Heart right ventricle (tissue), 16 donors: ENCODE results near the gene ALKBH3. TPM values are rescaled to one million over a fixed set of nuclear protein-coding genes. Genes with fewer than 3 reads are reported as not detected.
A peak's percentile ranks its signal among the peaks of the same experiment; 100 is the strongest.

Source experiments
- ATAC-seq, 8 donors: fragments of 200-7000 bp; cut with Tn5 transposase; one replicate each; pipeline ENCODE4 v1.9.1; 2020; ENCODE audit warnings: mild to moderate bottlenecking in 8 of 8, moderate library complexity in 8 of 8, moderate number of reproducible peaks in 1 of 8
- DNase-seq, 2 donors: peaks; one replicate each; pipeline ENCODE4 v3.0.0-alpha.2; 2020
- H3K27ac ChIP-seq, 10 donors: fragments of 200-600 bp; sonication (generic) in 2 of 10; one replicate each; pipeline versions ENCODE4 v1.5.0 to v1.8.0; 2020 to 2022; ENCODE audit warnings: mild to moderate bottlenecking in 3 of 10
- H3K27me3 ChIP-seq, 7 donors: fragments of 200-600 bp; one replicate each; pipeline ENCODE4 v1.8.0; 2021 to 2022; ENCODE audit warnings: mild to moderate bottlenecking in 2 of 7
- H3K36me3 ChIP-seq, 9 donors: fragments of 200-600 bp; sonication (generic) in 1 of 9; one replicate each; pipeline versions ENCODE4 v1.5.0 to v1.8.0; 2020 to 2022; ENCODE audit warnings: mild to moderate bottlenecking in 2 of 9
- H3K4me1 ChIP-seq, 9 donors: fragments of 200-600 bp; sonication (generic) in 1 of 9; one replicate each; pipeline versions ENCODE4 v1.5.0 to v1.8.0; 2020 to 2022; ENCODE audit warnings: mild to moderate bottlenecking in 4 of 9
- H3K4me3 ChIP-seq, 10 donors: fragments of 200-600 bp; sonication (generic) in 2 of 10; one replicate each; pipeline versions ENCODE4 v1.5.0 to v1.8.0; 2020 to 2022; ENCODE audit warnings: mild to moderate bottlenecking in 7 of 10, moderate library complexity in 2 of 10
- H3K9me3 ChIP-seq, 11 donors: fragments of 200-600 bp in 10 of 11; sonication (generic) in 2 of 11; one replicate each; pipeline versions ENCODE4 v1.5.0 to v1.8.0; 2013 to 2022; ENCODE audit warnings: mild to moderate bottlenecking in 2 of 11, control low read depth in 1 of 11, moderate library complexity in 1 of 11
- WGBS, 2 donors: extraction: QIAGEN DNeasy Blood & Tissue Kit; methylation state at CpG; one replicate each; pipeline ENCODE4 v1.1.7; 2013; ENCODE audit warnings: inconsistent platforms in 1 of 2; 5-methylcytosine and 5-hydroxymethylcytosine counted together
- intact Hi-C, 10 donors: fragments of 100-400 bp; cut with DNase I; formaldehyde crosslinking; loops; one replicate each; pipeline versions ENCODE4 v1.11.1 to v1.14.2; 2022
- polyA plus RNA-seq, 2 donors: library from polyadenylated mRNA; stranded (reverse); fragments of 200-250 nt; gene quantifications; one replicate each; pipeline ENCODE4 v1.2.3, GENCODE V29; 2013
- total RNA-seq, 10 donors: library from RNA; stranded (reverse); fragmentation: NEBNext Ultra II Directional in 3 of 10; extraction: Animal tissue kit (Norgen Biotek cat#: 25700) in 3 of 10; gene quantifications; one replicate each; pipeline versions ENCODE4 v1.2.1 to v1.2.4, GENCODE V29; 2021 to 2023
- TF ChIP-seq, protein P1 (sequence below), 9 donors: fragments of 200-600 bp; sonication (generic) in 2 of 9; IDR thresholded peaks; one replicate each; pipeline versions ENCODE4 v1.5.0 to v1.8.0; 2021 to 2022; ENCODE audit warnings: antibody characterized with exemption in 9 of 9, mild to moderate bottlenecking in 5 of 9, moderate library complexity in 1 of 9
- donor health status: Arrhythmogenic right ventricular cardiomyopathy.
- donor health status: ischemic (EF 13 %, LVEDD 7.1; RV severe dilation, severe dysfunction).
- donor health status: healthy with polysubstance abuse.
- donor health status: DM: no; HTN: yes; CAD: no.
- donor health status: DM: no; HTN: no; CAD: no.
- donor health status: ischemic (EF 25% LVEDD 6.9; RV normal size, moderate dysfunction).
- donor health status: ischemic (EF 25% LVEDD 5.7; RV mildly dilated, moderate dysfunction).
- donor health status: healthy.
- donor health status: DM: yes; HTN: yes; CAD: no.
- donor health status: Ischemic cardiomyopathy.
- donor health status: ischemic (EF 35%, LVEDD 5.7; RV mildly dilated, moderate dysfunction).
- donor health status: nonischemic (EF 11% LVEDD 7.7; RV severe dilation, severe dysfunction).
- donor health status: DM: yes; HTN: yes; CAD: no.
- donor health status: PGD.
- donor health status: ischemic (EF 29% LVEDD 5.4; RV normal size, mild dysfunction).
- donor health status: nonischemic (EF 23%, LVEDD 6.1; RV moderate dilation, normal function).

ALKBH3 gene
- total and polyA plus RNA-seq, 12 donors, result 9.2 to 20.5 (median 18.4) TPM

DNA sequence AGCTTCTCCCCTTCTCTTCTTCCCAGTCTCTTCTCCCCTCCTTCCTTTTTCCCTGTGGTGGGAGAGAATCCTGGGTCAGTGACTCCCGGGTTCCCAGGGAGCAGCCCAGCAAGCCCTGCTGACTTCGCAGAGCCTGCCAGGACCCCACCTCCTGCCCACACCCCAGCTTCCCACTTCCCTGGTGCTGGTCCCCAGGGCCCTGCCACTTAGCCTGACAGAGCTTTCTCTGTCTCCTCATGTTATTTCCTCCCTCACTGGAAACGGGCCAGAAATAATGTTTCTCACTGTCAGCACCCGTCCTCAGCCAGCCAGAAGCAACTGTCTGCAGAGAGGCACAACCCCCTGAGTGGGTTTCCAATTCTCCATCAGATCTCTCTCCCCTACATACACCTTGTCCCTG is 88.9 kb downstream of the ALKBH3 start:
- Histone ChIP-seq H3K4me3 (no peak overlapping the region), H3K4me1 (peaks cover 0 to 20% (median 12%) of the 10 kb centered on the region in 9 donors), H3K36me3 (no peaks in the 10 kb centered on the region), H3K27ac (peak overlapping the region in 3 of 10 donors; percentile 17 to 39 (median 33)), H3K9me3 (peaks cover 0 to 23% (median 5%) of the 10 kb centered on the region in 11 donors), H3K27me3 (no peaks in the 10 kb centered on the region)
- peak; percentile 41 to 67 for DNase-seq
- TF ChIP-seq, protein P1, sequence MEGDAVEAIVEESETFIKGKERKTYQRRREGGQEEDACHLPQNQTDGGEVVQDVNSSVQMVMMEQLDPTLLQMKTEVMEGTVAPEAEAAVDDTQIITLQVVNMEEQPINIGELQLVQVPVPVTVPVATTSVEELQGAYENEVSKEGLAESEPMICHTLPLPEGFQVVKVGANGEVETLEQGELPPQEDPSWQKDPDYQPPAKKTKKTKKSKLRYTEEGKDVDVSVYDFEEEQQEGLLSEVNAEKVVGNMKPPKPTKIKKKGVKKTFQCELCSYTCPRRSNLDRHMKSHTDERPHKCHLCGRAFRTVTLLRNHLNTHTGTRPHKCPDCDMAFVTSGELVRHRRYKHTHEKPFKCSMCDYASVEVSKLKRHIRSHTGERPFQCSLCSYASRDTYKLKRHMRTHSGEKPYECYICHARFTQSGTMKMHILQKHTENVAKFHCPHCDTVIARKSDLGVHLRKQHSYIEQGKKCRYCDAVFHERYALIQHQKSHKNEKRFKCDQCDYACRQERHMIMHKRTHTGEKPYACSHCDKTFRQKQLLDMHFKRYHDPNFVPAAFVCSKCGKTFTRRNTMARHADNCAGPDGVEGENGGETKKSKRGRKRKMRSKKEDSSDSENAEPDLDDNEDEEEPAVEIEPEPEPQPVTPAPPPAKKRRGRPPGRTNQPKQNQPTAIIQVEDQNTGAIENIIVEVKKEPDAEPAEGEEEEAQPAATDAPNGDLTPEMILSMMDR (IDR thresholded peaks at IDR 0.05), result no peak
- ATAC-seq, result peak in 7 of 8 donors; percentile 44 to 88 (median 80)
- 6 to 10% methylated on average over 4 of the region's 4 CpGs for WGBS, 2 donors
- intact Hi-C loops, result no loop called here

Other genes with a start within 250 kb of the ALKBH3 start
- 100 to 1,000 TPM in 3 of 10 donors, 10 to 100 TPM in 7; 66.7 to 122 (median 87.4) TPM for gene HSD17B12, start 200.1 kb upstream of the ALKBH3 start, total RNA-seq
- gene HSD17B12, start 200.1 kb upstream of the ALKBH3 start, polyA plus RNA-seq, result 10 to 100 TPM; 32.9 to 50.9 TPM
- 10 to 100 TPM in 8 of 10 donors, 1 to 10 TPM in 2; 8.4 to 64.9 (median 25.7) TPM for gene C11orf96, start 61.8 kb downstream of the ALKBH3 start, total RNA-seq
- 10 to 100 TPM; 24.1 to 37.7 TPM for gene C11orf96, start 61.8 kb downstream of the ALKBH3 start, polyA plus RNA-seq
- gene ACCSL, start 167.2 kb downstream of the ALKBH3 start, total RNA-seq, result not detected
- gene ACCSL, start 167.2 kb downstream of the ALKBH3 start, polyA plus RNA-seq, result not detected
- 10 to 100 TPM in 2 of 10 donors, 1 to 10 TPM in 8; 5.5 to 19.6 (median 8.2) TPM for gene ACCS, start 185.4 kb downstream of the ALKBH3 start, total RNA-seq
- gene ACCS, start 185.4 kb downstream of the ALKBH3 start, polyA plus RNA-seq, result 10 to 100 TPM in 1 of 2 donors, 1 to 10 TPM in 1; 2.6 to 32.7 TPM
- 10 to 100 TPM; 24.4 to 35.1 (median 29.1) TPM for gene EXT2, start 214.8 kb downstream of the ALKBH3 start, total RNA-seq
- 10 to 100 TPM; 18.7 to 26.2 TPM for gene EXT2, start 214.8 kb downstream of the ALKBH3 start, polyA plus RNA-seq